NCI-H2107 treated with DMSO at 0.1 percent for 48 hours (cell line): ENCODE data around the gene OR2C3.
"Not testable (repeated sequence)": the region's sequence is repeated elsewhere in the genome, so short reads cannot be mapped to it uniquely, and the experiment has no call there.

ENCODE experiments used
- DNase-seq: peaks from one replicate; lab custom pipeline; 2025; ENCODE audit not compliant: unreplicated experiment; lab: John Stamatoyannopoulos, UW

Gene OR2C3

DNA sequence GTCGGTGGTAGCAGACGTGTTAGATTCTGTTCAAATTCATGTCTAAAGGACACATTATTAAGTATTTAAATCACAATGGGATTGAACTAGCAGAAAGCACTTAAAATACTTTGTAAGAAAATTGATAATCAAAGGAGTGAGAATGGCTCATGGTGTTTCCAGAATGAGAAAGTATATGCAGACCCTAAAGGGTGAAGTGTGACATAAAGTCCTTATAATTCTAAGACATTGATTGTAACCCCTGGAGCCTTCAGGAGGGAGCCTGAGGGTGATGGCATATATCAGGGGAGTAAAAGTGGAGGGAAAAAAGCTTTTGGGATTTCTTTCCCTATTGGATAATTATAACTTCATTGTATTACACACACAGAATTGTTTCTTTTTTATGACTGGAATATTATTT, at the start of gene OR2C3:
TSS of gene OR2C3 (minus strand) at position 101 of the 400 bp plus-strand sequence. CDS start 3,929 bp downstream, outside the sequence.
- no peak for DNase-seq

- DNase-seq, result no peak
Measured at GRCh38 chr1:247578946-247579460, 42.8 kb upstream of the OR2C3 start.

- DNase-seq, result peak; percentile 3
Measured at GRCh38 chr1:247576514-247576913, 40.3 kb upstream of the OR2C3 start.

GRCh38 chr1:247574664-247575063, 38.4 kb upstream of the OR2C3 start:
- DNase-seq, result no peak

- no peak for DNase-seq
Measured at GRCh38 chr1:247574236-247574635, 38.0 kb upstream of the OR2C3 start.

GRCh38 chr1:247562198-247562597, 26.0 kb upstream of the OR2C3 start:
- DNase-seq, result no peak

DNA sequence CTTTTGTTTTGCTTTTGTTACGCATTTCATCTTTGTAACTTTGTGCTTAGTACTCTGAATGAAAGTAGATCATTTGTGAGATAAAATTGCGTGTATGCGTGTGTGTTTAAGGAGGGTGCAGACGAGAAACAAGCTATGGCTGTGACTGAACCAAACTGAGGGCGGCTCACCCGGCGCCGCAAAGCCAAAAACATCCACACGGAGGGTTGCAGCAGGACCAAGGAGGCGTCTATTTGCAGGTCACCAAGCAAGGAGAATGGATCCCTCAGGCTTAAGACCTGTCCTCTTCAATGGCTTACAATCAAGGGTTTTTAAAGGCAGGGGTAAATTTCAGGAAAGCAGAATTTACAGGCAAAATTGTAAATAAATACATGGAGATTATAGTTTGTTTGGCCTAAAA, 25.5 kb upstream of the OR2C3 start:
- DNase-seq, result no peak

GRCh38 chr1:247557926-247558674, 21.9 kb upstream of the OR2C3 start:
- DNase-seq, result no peak

DNA sequence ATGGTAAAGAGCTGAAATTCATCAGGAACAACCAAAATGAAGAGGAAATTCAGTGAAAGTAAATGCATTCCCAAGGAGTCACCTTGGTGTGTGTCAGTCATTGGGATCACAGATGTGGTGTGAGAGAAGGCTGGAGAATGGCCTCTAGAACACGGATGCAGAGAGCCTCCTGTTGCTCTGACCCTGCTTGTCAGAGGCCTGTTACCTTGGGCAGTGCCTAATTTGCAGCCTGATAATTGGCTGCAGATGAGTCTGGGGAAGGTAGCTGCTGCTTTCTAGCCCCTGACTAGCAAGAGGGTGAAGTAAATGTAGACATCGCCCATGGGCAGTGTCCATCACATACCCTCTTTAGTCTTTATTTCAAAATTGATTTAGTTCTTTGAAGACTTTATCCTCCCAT, 16.0 kb upstream of the OR2C3 start:
- no peak for DNase-seq

DNA sequence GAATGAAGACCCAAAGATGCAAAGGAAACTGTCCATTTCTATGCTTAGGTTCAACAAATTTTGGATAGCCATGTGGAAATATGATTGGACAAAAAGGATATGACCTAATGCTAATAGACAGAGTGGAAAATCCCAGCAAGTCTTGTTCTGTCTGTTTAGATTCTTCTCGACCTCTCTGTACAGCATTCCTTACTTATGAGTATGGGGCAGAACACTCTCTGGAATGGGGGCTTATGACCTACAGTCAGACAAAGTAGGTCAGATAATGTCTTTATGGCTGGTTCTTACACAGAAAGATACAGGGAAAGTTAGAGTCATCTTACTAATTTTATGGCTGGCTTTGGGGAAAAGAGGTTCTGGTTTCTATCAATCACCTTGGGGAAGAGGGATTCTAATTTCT, 15.5 kb upstream of the OR2C3 start:
- no peak for DNase-seq

DNA sequence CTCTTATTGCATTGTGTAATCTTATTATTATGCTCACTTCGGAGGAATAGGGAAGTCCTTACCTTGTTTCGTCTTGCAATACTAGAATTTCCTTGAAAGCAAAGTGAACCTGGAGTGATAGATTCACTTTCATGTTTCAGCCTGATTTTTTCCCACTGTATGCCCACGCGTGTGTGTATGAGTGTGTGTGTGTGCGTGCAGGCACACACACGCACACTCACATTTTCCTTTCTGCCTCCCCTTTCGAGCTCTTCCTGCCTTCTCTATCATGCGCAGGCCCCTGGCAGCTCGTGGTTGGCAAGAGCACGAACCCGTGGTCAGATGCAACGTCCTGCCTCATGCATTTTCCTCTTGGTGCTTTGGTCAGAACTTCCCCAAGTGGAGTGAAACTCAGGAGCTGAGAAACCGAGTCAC, 12.5 kb upstream of the OR2C3 start, which contains the start of gene GCSAML:
TSS of gene GCSAML (plus strand) at position 366 of the 414 bp plus-strand sequence. CDS start 58 bp downstream, outside the sequence.
- no peak for DNase-seq

DNA sequence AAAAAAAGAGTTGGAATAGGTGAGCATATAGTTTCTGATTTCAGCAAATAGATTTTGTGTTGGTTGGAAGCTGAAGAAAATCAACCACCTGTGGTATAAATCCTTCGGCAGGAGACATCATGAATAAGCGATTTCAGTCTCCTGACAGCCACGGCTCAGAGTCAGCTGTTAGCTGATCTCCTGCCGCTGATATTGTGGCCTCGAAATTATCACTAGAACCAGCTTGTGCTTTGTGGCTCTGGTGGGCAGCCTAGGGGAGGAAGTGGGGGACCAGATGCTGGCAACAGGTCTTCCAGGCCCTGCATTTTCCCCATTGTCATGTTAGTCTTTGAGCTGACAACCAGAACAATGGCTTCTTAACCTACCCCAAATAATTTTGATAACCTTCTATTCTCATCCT, 11.9 kb upstream of the OR2C3 start:
- DNase-seq, result no peak

DNA sequence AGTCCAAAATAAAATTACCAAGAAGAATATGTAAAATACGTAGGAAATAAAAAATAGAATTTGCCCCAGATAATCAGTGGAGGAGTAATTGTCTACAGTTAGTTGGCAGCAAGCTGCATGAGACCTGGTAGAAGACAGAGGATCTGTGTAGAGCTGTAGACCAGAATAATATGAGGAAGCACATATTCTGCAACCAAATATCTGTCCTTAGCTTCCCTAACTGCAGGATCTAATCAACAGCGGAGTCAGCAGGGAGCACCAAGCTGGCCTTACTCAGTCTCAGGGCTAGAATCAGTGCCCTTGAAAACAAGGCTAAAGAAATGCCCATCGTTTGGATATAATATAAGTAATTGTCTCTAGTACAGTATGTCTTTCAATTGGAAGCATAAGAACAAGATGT, 6.6 kb upstream of the OR2C3 start:
- DNase-seq, result no peak

DNA sequence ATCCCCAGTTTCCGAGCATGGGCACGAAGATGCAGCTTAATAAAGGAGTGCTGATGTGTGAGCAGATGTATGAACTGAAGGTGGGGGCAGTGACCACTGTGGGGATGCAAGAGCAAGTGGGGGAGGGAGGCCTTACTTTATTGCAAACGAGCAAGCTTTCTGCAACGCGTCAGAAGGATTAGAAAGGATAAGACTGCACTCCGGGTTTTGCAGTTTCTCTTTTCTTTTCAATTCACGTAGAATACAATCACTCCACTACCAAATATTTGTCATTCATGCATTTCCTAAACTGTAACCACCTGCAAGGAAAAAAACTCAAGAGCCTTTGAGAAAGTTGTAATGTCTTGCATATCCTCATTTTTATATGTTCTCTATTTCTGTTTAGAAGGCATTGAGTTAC, 4.3 kb upstream of the OR2C3 start:
- DNase-seq, result no peak

- DNase-seq, result no peak
Measured at GRCh38 chr1:247539215-247539614, 3.0 kb upstream of the OR2C3 start.

- DNase-seq, result no peak
Measured at GRCh38 chr1:247538561-247538960, 2.3 kb upstream of the OR2C3 start.

DNA sequence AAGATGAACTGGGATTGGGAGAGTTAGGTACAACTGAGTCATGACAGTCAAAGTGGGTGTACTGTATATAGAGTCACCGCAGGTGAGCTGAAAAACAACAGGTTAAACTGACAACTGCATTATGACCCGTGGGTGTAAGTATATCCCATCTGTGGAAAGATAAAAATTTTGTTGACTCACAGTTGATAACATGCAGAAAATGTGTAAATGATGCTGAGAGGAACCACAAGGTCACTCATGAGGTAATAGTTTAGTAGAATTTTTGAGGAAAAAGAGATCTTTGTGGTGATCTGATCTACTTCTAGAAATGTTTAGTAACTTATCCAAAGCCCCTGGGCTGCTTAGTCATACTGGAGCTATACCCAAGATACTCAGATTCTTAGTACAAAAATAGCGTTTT, 838 bp downstream of the OR2C3 start:
- no peak for DNase-seq

DNA sequence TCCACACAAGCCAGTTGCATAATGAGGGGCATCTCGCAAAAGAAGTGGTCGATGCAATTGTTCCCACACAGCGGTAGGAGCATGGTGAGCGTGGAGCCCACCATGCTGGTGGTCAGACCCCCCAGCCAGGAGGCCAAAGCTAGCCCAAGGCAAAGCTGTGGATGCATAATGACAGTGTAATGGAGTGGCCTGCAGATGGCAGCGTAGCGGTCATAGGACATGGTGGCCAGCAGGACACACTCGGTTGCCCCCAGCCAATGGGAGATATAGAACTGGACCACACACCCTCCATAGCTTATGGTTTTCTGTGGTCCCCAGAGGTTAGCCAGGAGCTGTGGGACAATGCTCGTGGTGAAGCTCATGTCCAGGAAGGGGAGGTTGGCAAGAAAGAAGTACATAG, 4.3 kb downstream of the OR2C3 start:
- DNase-seq, result no peak

GRCh38 chr1:247530785-247531184, 5.5 kb downstream of the OR2C3 start:
- DNase-seq, result no peak

- DNase-seq, result no peak
Measured at GRCh38 chr1:247529771-247530355, 6.4 kb downstream of the OR2C3 start.

DNA sequence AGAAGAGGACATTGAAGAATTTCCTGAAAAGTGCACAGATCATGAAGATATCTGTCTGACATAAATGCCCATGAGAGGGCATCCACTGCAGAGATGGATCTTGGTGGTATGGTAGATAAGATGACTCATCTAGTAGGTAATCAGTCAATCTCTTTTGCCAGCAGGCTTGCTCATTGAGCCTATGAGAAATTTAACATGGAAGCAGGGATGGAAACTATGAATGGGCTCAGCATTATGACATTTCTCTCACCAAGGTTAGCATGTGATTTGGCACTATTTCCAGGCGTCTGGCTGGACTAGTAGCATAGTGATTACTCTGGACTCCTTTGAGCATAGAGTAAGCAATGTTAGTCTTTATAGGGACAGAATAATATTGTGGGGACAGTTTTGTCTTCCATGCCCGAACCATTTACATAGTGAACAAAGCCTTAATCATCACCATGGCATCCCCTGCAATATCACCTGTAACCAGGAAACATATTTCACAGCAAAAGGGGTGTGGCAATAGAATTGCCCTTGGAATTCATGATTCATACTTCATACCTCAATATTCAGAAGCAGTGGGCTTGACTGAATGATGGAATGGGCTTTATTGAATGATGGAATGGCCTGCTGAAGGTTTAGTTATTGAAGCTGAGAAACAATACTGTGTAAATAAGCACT, 7.3 kb downstream of the OR2C3 start:
- no peak for DNase-seq

DNA sequence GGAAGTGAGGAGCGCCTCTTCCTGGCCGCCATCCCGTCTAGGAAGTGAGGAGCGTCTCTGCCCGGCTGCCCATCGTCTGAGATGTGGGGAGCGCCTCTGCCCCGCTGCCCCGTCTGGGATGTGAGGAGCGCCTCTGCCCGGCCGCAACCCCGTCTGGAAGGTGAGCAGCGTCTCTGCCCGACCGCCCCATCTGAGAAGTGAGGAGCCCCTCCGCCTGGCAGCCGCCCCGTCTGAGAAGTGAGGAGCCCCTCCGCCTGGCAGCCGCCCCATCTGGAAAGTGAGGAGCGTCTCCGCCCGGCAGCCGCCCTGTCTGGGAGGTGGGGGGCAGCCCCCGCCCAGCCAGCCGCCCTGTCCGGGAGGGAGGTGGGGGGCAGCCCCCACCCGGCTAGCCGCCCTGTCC, 14.4 kb downstream of the OR2C3 start:
- DNase-seq, result not testable (repeated sequence)
